Suprapubic skin (tissue), 4 donors: ENCODE measurements around the gene HCFC1R1. TPM values are rescaled to one million over a fixed set of nuclear protein-coding genes. Genes with fewer than 3 reads are reported as not detected.
"Not testable (repeated sequence)": the region's sequence is repeated elsewhere in the genome, so short reads cannot be mapped to it uniquely, and the experiment has no call there.

ENCODE experiments used
- DNase-seq, 2 donors: peaks; one replicate each; pipeline ENCODE4 v3.0.0-alpha.2; 2019; ENCODE audit warnings: low spot score in 2 of 2
- H3K27ac ChIP-seq: fragments of 200-600 bp; sonication (generic); one replicate; pipeline ENCODE4 v1.5.1; 2019
- H3K27me3 ChIP-seq: fragments of 200-600 bp; sonication (generic); one replicate; pipeline ENCODE4 v1.5.1; 2019
- H3K36me3 ChIP-seq: fragments of 200-600 bp; sonication (generic); one replicate; pipeline ENCODE4 v1.5.1; 2019
- H3K4me1 ChIP-seq: fragments of 200-600 bp; sonication (generic); one replicate; pipeline ENCODE4 v1.5.1; 2019
- H3K4me3 ChIP-seq: fragments of 200-600 bp; sonication (generic); one replicate; pipeline ENCODE4 v1.5.1; 2019; ENCODE audit warnings: mild to moderate bottlenecking
- H3K9me3 ChIP-seq: fragments of 200-600 bp; sonication (generic); one replicate; pipeline ENCODE4 v1.5.1; 2019
- EP300 ChIP-seq: sonication (generic); formaldehyde crosslinking; IDR thresholded peaks from one replicate; pipeline ENCODE4 v1.6.1; 2017; ENCODE audit warnings: antibody characterized with exemption
- POLR2A ChIP-seq, 2 donors: fragments of 450-650 bp; IDR thresholded peaks; one replicate each; pipeline ENCODE4 v1.6.1; 2017; ENCODE audit warnings: antibody characterized with exemption in 2 of 2, mild to moderate bottlenecking in 2 of 2, moderate library complexity in 2 of 2
- POLR2AphosphoS5 ChIP-seq, 3 donors: sonication (generic); formaldehyde crosslinking; IDR thresholded peaks; one replicate each; pipeline ENCODE4 v1.6.1; 2017; ENCODE audit warnings: antibody characterized with exemption in 3 of 3
- WGBS: methylation state at CpG from one replicate; pipeline ENCODE4 v1.1.5; 2018; 5-methylcytosine and 5-hydroxymethylcytosine counted together
- total RNA-seq, 4 donors: library from RNA; depleted of rRNA; stranded (reverse); fragments of >200 nt; gene quantifications; one replicate each; pipeline ENCODE4 v1.1.0, GENCODE V29; 2016
- TF ChIP-seq, protein P1 (sequence below), 2 donors: fragments of 200-600 bp in 1 of 2; fragments of 450-650 bp in 1 of 2; sonication (generic) in 1 of 2; IDR thresholded peaks; one replicate each; pipeline ENCODE4 v1.5.1; 2016 to 2019; ENCODE audit warnings: antibody characterized with exemption in 2 of 2, mild to moderate bottlenecking in 1 of 2, moderate library complexity in 1 of 2

Gene HCFC1R1, protein sequence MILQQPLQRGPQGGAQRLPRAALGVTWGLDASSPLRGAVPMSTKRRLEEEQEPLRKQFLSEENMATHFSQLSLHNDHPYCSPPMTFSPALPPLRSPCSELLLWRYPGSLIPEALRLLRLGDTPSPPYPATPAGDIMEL
- total RNA-seq: 10 to 100 TPM; 32.6 to 65.4 (median 51.5) TPM

DNA sequence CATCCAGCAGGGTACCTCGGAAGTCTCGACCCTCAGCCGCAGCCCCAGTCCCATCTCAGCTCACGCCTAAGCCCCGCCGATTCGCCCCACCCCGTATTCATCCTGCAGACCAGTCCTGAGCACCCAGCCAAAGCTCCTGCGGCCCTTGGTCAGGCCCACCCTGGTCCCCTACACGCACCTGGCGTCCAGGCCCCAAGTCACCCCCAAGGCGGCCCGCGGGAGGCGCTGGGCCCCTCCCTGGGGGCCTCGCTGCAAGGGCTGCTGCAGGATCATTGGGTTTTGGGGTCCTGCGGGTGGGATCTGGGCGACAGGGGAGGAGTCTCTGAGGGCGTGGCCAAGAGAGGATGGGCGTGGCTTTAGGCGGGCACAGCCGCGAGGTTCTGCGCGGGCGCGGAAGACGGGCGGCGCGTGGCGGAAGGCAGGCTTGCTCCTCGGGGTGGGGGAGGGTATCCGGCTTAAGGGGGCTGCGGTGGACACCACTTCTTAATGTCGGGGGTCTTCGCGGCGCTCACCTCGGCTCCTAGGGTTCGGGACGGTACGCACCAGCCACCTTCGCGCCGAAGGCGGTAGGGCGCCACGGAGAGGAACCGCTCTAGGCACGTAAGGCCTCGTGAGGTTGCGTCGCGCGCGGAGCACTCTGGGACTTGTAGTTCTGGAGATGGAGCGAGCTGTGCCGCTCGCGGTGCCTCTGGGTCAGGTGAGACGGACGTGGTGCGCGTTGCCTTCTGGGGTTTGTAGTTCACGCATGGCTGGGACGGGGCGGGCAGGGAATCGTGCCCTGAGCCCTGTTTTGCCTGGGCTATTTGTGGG, at the start of gene HCFC1R1, which contains the start of gene THOC6:
TSS of gene HCFC1R1 (minus strand) at position 274 of the 810 bp plus-strand sequence. CDS start at position 273, 1 bp downstream.
TSS of gene THOC6 (plus strand) at position 367 of the 810 bp plus-strand sequence. CDS start at position 659, 292 bp downstream.
- H3K9me3 ChIP-seq: no peaks in the 10 kb centered on the region
- DNase-seq: peak; percentile 98
- H3K4me3 ChIP-seq: peak within 1 kb of the TSS; percentile 60
- 0% methylated on average over 31 of the region's 69 CpGs for whole genome bisulfite sequencing
- H3K36me3 ChIP-seq: peaks cover 19% of the 10 kb centered on the region
- peak within 1 kb of the TSS; percentile 90 for H3K27ac ChIP-seq
- peaks cover 5% of the 10 kb centered on the region for H3K27me3 ChIP-seq
- TF ChIP-seq EP300 (no peak), POLR2AphosphoS5 (IDR thresholded peaks at IDR 0.05) (peak; percentile 49 to 73 (median 53)), POLR2A (IDR thresholded peaks at IDR 0.05) (no peak)
- TF ChIP-seq, protein P1, sequence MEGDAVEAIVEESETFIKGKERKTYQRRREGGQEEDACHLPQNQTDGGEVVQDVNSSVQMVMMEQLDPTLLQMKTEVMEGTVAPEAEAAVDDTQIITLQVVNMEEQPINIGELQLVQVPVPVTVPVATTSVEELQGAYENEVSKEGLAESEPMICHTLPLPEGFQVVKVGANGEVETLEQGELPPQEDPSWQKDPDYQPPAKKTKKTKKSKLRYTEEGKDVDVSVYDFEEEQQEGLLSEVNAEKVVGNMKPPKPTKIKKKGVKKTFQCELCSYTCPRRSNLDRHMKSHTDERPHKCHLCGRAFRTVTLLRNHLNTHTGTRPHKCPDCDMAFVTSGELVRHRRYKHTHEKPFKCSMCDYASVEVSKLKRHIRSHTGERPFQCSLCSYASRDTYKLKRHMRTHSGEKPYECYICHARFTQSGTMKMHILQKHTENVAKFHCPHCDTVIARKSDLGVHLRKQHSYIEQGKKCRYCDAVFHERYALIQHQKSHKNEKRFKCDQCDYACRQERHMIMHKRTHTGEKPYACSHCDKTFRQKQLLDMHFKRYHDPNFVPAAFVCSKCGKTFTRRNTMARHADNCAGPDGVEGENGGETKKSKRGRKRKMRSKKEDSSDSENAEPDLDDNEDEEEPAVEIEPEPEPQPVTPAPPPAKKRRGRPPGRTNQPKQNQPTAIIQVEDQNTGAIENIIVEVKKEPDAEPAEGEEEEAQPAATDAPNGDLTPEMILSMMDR (IDR thresholded peaks at IDR 0.05): no peak
- H3K4me1 ChIP-seq: peaks cover 68% of the 10 kb centered on the region

DNA sequence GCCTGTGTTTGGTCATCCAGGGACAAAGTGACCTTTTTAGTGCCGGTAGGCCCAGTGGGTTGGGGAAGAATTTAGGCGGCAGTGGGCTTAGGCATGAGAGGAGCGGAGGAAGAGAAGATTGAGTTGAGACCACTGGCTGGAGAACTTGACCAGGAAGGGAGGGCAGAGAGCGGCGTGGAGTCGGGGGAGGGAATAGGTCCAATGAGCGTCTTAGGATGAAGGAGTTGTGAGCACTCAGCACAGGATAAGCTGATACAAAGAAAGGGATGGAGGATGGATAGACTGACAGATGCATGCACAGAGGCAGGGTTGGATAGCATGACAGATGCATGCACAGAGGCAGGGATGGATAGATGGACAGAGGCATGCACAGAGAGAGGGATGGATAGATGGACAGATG, 49.7 kb upstream of the HCFC1R1 start:
- Histone ChIP-seq H3K27me3 (no peaks in the 10 kb centered on the region), H3K9me3 (no peaks in the 10 kb centered on the region), H3K4me3 (no peak overlapping the region), H3K27ac (no peak overlapping the region), H3K4me1 (peaks cover 4% of the 10 kb centered on the region), H3K36me3 (no peaks in the 10 kb centered on the region)
- WGBS: 94% methylated on average over 7 of the region's 7 CpGs
- TF ChIP-seq EP300 (no peak), POLR2AphosphoS5 (IDR thresholded peaks at IDR 0.05) (no peak), POLR2A (IDR thresholded peaks at IDR 0.05) (no peak)
- TF ChIP-seq, protein P1 (IDR thresholded peaks at IDR 0.05): no peak
- no peak for DNase-seq

DNA sequence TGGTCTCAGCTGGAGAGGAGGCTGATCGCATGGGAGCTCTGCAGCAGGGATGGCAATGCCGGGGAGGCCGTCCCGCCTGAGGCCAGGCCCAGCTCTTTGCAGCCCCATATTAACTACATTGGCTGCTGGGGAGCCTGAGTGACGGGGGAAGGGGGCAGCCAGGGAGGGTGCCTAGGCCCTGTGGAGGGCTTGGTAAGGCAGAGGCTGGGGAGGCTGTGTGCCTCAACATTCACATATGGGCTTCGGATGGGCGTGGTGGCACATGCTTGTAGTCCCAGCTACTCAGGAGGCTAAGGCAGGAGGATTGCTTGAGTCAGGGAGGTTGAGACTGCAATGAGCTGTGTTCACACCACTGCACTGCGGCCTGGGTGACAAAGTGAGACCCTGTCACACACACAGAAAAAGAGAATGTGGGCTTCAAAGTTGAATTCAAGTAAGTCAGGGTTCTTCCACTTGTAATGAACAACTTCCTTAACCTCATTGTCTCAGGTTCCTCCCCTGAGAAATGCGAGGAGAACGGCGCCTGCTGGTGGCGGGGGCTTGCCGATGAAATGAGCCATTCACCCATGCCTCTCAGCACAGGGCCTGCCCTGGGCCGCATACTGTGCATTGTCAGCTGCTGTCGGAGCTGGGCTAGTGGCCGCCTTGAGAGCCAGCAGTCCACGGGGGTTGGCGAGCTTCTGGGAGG, 49.0 kb upstream of the HCFC1R1 start:
- H3K9me3 ChIP-seq, H3K36me3 ChIP-seq, H3K27me3 ChIP-seq, H3K4me1 ChIP-seq, DNase-seq, H3K4me3 ChIP-seq, H3K27ac ChIP-seq: not testable (repeated sequence)
- 85% methylated on average over 8 of the region's 18 CpGs for WGBS

DNA sequence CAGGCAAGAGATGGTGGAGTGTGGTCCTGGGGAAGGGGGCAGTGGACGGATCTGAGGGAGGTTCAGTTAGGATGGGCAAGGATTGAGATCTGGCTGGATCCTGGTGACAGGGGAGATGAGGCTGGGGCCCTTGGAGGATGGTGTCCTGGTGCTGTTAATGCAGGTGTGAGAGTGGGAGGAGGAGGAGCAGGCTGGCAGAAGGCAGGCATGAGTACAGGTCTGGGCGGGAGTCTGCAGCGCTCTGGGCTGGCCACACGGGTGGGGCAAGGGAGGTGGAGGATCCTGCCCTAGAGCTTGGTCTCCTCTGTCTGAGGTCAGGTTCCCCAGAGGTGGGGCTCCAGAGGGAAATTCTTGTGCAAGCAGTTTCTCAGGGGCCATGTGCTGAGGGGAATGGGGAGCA, 48.4 kb upstream of the HCFC1R1 start:
- WGBS: no CpG with 5 or more reads among the region's 4 CpGs
- not testable (repeated sequence) for DNase-seq, H3K27ac ChIP-seq, H3K27me3 ChIP-seq, H3K36me3 ChIP-seq, H3K4me3 ChIP-seq, H3K9me3 ChIP-seq
- peaks cover 12% of the 10 kb centered on the region for H3K4me1 ChIP-seq

DNA sequence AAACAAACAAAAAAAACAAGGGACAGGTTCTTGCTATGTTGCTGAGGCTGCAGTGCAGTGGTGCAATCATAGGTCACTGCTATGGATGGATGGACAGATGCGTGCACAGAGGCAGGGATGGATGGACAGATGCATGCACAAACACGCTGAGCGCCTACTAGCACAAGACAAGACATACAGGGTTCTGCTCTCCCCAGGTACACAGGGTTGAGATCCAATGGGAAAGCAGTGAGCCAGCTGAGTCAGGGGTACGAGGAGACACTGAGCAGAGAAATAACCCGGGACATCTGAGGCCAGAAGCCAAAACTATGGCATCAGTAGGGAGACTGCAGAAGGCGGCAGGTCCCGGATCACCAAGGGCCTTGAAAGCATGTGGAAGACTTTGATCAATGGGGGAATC, 47.9 kb upstream of the HCFC1R1 start:
- Histone ChIP-seq H3K9me3 (no peaks in the 10 kb centered on the region), H3K4me3 (no peak overlapping the region), H3K36me3 (no peaks in the 10 kb centered on the region), H3K27ac (no peak overlapping the region), H3K27me3 (no peaks in the 10 kb centered on the region), H3K4me1 (peaks cover 14% of the 10 kb centered on the region)
- TF ChIP-seq, protein P1 (IDR thresholded peaks at IDR 0.05): no peak
- TF ChIP-seq EP300 (no peak), POLR2A (IDR thresholded peaks at IDR 0.05) (no peak), POLR2AphosphoS5 (IDR thresholded peaks at IDR 0.05) (no peak)
- DNase-seq: no peak
- 82% methylated on average over 7 of the region's 7 CpGs for WGBS

DNA sequence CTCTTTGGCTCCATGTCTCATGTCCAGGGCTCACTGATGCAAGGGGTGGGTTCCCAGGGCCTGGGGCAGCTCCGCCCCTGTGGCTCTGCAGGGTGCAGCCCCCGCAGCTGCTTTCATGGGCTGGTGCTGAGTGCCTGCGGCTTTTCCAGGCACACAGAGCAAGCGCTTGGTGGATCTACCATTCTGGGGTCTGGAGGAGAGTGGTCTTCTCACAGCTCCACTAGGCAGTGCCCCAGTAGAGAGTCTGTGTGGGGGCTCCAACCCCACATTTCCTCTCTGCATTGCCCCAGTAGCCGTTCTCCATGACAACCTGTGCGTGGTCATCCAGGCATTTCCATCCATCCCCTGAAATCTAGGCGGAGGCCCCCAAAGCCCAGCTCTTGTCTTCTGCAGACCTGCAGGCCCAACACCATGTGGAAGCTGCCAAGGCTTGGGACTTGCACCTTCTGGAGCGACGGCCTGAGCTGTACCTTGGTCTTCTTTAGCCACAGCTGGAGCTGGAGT, 46.9 kb upstream of the HCFC1R1 start:
- Histone ChIP-seq H3K9me3 (no peaks in the 10 kb centered on the region), H3K27ac (no peak overlapping the region), H3K27me3 (no peaks in the 10 kb centered on the region), H3K36me3 (no peaks in the 10 kb centered on the region), H3K4me3 (no peak overlapping the region), H3K4me1 (peaks cover 24% of the 10 kb centered on the region)
- DNase-seq: no peak
- TF ChIP-seq, protein P1 (IDR thresholded peaks at IDR 0.05): no peak
- TF ChIP-seq EP300 (no peak), POLR2A (IDR thresholded peaks at IDR 0.05) (no peak), POLR2AphosphoS5 (IDR thresholded peaks at IDR 0.05) (no peak)
- WGBS: 96% methylated on average over 8 of the region's 9 CpGs

DNA sequence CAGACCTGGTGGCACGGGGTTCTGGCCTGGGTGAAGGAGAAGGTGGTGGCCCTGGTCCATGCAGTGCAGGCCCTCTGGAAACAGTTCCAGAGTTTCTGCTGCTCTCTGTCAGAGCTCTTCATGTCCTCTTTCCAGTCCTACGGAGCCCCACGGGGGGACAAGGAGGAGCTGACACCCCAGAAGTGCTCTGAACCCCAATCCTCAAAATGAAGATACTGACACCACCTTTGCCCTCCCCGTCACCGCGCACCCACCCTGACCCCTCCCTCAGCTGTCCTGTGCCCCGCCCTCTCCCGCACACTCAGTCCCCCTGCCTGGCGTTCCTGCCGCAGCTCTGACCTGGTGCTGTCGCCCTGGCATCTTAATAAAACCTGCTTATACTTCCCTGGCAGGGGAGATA, 45.4 kb upstream of the HCFC1R1 start:
- H3K4me1 ChIP-seq: peaks cover 35% of the 10 kb centered on the region
- WGBS: 85% methylated on average over 10 of the region's 11 CpGs
- H3K27me3 ChIP-seq, H3K9me3 ChIP-seq, H3K27ac ChIP-seq, DNase-seq, H3K4me3 ChIP-seq, H3K36me3 ChIP-seq: not testable (repeated sequence)
